OCI-LY3 (cell line): ENCODE data around the gene RAB25.

Experiments used
- EZH2phosphoT487 ChIP-seq: fragments of 200-600 bp; shearing (Covaris generic); IDR thresholded peaks from 2 replicates; pipeline ENCODE4 v1.6.1; 2018; ENCODE audit warnings: antibody characterized with exemption, mixed run types, low read depth
- TF ChIP-seq, protein P1 (sequence below): fragments of 200-600, 300-600 bp; sonication (generic); IDR thresholded peaks from 2 replicates; pipeline ENCODE4 v1.5.1; 2014; ENCODE audit warnings: antibody characterized with exemption, low read length, low read depth

DNA sequence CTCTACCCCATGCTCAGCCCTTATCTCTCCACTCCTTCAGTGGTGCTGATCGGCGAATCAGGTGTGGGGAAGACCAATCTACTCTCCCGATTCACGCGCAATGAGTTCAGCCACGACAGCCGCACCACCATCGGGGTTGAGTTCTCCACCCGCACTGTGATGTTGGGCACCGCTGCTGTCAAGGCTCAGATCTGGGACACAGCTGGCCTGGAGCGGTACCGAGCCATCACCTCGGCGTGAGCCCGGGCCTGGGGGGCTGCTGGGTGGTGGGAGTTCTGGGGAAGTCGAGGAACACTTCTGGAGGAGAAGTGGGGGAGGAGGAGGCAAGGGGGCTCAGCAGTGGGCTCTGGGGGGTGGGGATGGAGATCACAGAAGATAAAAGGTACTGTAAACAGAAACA, 4.9 kb downstream of the RAB25 start:
- TF ChIP-seq, protein P1, sequence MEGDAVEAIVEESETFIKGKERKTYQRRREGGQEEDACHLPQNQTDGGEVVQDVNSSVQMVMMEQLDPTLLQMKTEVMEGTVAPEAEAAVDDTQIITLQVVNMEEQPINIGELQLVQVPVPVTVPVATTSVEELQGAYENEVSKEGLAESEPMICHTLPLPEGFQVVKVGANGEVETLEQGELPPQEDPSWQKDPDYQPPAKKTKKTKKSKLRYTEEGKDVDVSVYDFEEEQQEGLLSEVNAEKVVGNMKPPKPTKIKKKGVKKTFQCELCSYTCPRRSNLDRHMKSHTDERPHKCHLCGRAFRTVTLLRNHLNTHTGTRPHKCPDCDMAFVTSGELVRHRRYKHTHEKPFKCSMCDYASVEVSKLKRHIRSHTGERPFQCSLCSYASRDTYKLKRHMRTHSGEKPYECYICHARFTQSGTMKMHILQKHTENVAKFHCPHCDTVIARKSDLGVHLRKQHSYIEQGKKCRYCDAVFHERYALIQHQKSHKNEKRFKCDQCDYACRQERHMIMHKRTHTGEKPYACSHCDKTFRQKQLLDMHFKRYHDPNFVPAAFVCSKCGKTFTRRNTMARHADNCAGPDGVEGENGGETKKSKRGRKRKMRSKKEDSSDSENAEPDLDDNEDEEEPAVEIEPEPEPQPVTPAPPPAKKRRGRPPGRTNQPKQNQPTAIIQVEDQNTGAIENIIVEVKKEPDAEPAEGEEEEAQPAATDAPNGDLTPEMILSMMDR: no peak
- TF ChIP-seq EZH2phosphoT487: no peak
